NK-92 treated with Interleukin-12 subunit alpha and Interleukin-12 subunit beta, amount 100 ng/mL, for 24 hours (cell line): ENCODE measurements around the gene ADGRE1.

ENCODE experiments used
- DNase-seq: peaks from one replicate; lab custom pipeline; 2025; lab: John Stamatoyannopoulos, UW

Gene ADGRE1

DNA sequence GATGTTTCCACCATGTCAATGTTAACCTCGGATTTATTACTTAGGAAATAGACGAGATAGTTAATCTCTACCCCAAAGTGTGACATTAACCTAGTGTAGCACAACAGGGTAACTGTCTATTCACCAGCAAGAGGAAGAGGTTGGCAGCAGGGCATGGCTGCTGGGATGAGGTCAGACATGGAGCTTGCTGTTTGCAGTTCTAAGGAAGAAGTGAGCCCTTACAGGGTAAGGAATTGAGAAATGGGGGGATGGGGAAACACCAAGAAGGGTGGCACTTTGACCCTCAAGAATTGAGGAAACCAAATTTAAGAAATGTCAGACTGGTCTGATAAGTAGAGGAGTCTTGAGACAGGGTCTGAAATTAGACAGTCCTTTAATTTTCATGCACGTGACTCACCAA, 71.4 kb downstream of the ADGRE1 start:
- no peak for DNase-seq

DNA sequence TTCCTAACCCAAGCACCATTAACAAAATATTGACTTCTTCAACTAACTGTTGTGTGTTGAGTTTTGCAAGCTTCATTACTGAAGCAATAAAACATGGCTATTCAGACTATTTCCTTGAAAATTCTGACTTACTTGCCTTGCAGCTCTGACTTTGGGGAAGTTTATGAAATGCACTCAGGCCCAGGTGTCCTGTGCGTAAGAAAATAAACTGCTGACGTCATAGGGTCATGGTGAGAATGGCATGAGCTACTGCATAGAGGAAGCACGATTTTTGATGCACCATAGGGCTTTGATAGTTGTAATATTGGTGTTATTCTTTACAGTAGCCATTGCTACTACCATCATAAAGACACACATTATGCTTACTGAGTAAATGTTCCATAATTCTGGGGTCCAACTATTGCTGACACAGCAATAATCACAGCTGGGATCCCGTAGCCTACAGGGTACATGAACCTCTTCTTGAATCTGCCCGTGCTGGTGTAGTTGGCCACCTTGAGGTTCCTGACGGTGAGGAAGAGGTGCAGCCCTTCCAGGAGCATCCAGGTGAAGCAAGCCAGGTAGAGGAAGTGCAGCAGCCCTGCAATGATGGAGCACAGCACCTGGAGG, 76.0 kb downstream of the ADGRE1 start:
- no peak for DNase-seq

DNA sequence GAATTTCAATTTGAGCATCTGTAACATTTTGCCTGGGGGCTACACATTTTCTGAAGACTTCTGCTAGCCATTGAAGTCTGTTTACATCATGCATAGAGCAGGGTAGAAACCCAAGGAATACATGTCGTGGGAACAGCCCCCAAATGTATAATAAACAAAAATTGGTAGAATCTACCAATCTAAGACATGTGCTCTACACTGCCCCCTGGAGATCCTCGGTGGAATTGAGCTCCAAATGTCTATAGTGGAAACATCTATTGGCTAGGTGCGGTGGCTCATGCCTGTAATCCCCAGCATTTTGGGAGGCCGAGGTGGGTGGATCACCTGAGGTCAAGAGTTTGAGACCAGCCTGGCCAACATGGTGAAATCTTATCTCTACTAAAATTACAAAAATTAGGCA, 76.6 kb downstream of the ADGRE1 start:
- no peak for DNase-seq

DNA sequence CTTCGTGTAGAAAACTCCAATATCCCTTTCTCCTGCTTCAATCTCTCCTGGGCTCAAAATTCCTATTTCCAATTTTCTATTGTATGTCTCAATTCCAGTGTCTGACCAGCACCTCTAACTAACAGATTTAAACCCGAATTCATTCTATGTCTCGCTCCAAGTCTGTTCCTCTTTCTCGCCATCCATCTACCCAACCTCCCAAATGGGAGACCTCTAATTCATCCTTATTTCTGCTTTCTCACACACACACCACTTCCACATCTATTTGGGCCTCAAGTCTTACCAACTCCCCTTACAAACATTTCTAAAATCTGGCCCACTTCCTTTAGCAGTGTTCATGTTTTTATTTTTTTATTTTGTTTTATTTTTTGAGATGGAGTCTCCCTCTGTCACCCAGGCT, 80.6 kb downstream of the ADGRE1 start:
- DNase-seq: no peak

DNA sequence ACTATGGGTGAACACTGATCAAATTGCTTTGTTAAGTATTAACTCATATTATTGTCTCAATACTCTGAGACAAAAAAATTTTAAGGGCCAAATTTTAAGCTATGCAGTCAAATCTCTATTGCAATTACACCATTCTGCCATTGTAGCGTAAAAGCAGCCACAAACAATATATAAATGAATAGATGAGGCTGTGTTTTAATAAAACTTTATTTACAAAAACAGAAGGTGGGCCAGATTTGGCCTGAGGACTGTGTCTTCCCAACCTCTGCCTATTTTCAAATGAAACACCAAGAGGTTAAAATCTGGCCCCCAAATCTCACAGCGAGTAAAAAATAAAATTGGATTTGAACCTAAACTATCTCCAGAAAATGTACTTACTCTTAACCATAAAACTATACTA, 82.1 kb downstream of the ADGRE1 start:
- DNase-seq: no peak

DNA sequence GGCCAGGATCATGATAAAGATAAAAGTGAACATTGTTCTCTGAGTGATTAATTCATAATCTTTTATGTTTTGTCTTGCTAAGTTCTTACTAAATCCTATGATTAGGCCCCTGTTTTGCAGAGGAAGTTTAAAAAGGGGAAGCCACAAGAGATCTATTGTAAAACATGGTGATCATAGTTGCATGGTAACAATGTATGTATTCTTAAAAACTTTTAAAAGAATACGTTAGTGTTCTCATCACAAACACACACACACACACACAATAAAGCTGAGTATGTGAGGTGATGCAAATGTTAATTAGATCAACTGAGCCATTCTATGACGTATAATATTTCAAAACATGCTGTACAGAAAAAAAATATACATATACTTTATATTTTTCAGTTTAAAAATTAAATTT, 82.6 kb downstream of the ADGRE1 start:
- DNase-seq: no peak

DNA sequence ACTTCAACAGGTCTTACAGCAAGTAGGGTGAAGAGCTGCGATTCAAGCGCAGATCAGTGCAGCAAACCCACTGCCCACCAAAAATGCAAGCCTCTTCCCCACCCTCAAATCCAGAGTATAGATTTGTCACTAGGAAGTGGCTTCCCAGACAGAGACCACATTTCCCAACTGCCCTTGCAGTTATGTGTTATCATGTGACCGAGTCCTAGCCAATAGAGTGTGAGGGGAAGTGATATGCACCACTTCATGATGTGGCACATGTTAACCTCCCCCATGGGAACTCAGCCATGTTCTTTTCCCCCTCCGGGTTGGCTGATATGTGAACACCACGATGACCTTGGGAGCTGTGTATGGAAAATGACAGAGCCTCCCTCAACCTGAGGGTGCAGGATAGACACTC, 83.1 kb downstream of the ADGRE1 start:
- DNase-seq: no peak

DNA sequence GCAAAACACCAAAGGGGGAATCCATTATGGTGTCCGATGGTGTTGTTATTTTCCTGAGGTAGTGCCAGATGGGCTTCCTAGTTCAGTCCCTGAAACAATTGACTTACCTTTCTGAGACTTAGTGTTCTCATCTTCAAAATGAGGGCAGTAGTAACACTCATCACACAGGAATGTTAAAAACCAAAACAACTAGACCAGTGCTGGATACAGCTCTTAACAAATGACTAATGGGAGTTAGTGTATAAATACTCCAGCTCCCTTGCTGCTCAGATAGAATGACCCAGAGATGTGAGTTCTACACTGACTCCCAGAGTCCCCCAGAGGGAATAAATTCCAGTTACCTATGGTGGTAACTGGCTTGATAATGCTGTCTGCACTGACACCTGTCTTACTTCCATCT, 84.0 kb downstream of the ADGRE1 start:
- DNase-seq: no peak

DNA sequence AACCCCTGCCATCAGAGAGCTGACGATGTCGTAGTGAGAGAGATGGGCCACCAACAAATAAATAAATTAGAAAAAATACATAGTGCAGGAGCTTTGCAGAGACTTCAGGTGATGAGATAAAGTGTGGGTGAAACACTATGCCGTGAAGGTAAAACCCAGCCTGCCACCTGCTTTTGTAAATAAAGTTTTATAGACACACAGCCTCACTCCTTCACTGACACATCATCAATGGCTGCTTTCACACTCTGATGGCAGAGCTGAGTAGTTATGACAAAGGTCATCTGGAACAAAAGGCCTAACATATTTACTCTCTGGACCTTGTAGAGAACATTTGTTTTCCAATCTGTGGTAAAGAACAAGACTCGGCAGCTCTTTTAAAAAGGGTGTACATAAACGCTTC, 88.8 kb downstream of the ADGRE1 start:
- no peak for DNase-seq

DNA sequence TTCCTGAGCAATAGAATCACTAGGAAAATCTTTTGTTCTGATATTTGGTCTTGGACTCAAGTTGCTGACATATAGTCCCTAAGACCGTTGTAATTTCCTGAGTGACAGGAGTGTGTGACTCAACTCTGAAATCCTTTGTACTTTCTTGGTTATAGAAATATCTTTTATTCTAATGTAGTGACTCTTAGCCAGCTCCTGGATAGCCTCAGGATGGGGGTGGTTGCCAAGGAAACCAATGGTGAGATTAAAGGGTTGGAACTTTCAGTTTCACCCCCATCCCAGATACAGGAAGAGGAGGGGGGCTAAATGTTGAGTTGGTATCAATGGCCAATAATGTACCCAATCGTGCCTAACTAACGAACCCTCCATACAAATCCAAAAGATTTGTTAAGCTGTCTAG, 92.0 kb downstream of the ADGRE1 start:
- no peak for DNase-seq

DNA sequence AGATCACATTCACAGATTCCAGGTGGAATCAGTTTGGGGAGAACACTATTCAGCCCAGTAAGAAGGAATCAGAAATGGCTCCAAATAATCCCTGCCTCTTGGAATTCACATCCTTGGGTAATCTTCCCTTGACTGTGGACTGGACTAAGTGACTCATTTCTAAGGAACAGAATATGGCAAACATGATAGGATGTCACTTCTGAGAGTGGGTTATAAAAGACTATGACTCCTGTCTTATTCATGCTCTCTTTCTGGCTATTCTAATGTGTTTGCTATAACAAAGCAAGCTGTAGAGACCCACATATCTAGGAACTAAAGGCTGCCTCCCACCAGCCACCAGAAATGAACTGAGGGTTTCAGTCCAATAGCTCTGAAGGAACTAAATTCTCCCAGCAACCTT, 96.1 kb downstream of the ADGRE1 start:
- DNase-seq: no peak

DNA sequence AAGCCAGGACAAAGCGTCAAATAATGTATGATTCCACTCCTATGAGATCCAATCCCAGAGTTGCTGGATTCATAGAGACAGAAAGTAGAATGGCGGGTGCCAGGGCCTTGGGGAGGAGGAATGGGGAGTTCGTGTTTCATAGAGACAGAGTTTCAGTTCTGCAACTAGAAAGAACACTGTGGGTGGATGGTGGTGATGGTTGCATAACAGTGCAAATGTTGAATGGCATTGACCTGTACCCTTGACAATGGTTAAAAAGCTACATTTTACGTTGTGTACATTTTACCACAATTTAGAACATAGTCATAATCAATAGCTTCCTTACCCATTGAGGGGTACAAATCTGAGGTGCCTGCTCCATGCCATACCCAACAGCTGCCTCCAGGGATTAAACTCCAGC, 100.5 kb downstream of the ADGRE1 start:
- no peak for DNase-seq

DNA sequence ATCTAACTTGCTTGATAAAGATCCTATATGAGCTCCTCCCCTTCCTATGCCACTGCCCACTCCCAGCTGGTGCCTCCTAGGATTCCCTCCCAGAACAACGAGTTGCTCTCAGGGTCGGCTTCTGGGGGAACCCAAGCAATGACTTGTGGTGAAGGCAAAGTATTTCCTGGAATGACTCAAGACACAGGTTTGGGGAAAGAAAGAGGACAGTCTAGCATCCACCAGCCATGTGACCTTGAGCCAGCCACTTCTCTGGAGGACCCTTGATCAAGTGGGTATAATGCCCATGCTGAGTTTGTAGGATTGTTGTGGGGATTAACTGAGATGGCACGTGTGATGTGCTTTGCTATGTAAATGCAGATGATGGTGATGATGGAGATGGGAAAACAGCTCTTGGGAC, 100.9 kb downstream of the ADGRE1 start:
- no peak for DNase-seq
